ENCODE data around the gene CCT7. TPM values are rescaled to one million over a fixed set of nuclear protein-coding genes. Genes with fewer than 3 reads are reported as not detected.

Gene CCT7
- total and polyA plus RNA-seq, 2 experiments from 2014 or later, result 190 to 197 TPM

DNA sequence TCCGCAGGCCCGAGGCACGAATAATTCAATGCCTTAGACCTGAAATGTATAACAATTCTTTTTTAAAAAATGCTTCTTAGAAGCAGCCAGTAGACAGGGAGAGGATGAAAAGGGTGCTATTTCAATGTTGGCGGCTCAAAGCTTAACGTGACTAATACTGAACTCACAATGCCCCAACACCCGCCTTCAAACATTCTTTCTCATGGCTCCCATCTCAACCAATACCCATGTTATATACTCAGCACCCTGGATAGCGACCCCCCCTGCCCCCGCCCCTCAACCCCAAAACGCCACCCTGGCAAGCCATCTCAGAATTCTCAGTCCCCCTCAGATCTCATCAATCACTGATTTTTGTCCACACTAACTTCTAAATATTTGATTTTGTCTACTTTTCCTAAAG lies 45.7 kb downstream of the CCT7 start:
- Histone ChIP-seq H3K79me2 (no peaks in the 10 kb centered on the region), H3K36me3 (replicated peaks; ENCODE audit: insufficient read depth, low read depth) (no peaks in the 10 kb centered on the region), H3K4me3 (no peak overlapping the region), H3K27ac (no peak overlapping the region), H2AFZ (no peak overlapping the region), H3K9me2 (replicated peaks; ENCODE audit: insufficient read depth) (no peaks in the 10 kb centered on the region), H3K4me1 (ENCODE audit: insufficient read depth) (peaks cover 10% of the 10 kb centered on the region), H3K4me2 (no peak overlapping the region), H3K9me3 (ENCODE audit: low read depth) (no peaks in the 10 kb centered on the region), H3K27me3 (peaks cover under 1% of the 10 kb centered on the region), H4K20me1 (ENCODE audit: insufficient read depth, poor library complexity, severe bottlenecking) (no peaks in the 10 kb centered on the region)
- DNase-seq (ENCODE audit: low spot score), result no peak
- WGBS (ENCODE audit: low lambda C conversion rate, missing lambda C conversion rate), result 85% methylated on average over 9 of the region's 9 CpGs
- no peak for TF ChIP-seq EZH2 (IDR thresholded peaks at IDR 0.05; ENCODE audit: borderline replicate concordance)

GRCh38 chr2:73281244-73281643 lies 47.1 kb downstream of the CCT7 start:
- no peaks in the 10 kb centered on the region for H3K79me2 ChIP-seq
- H3K9me2 ChIP-seq (replicated peaks; ENCODE audit: insufficient read depth), result no peaks in the 10 kb centered on the region
- no peak overlapping the region for H3K4me3 ChIP-seq
- no peak overlapping the region for H3K4me2 ChIP-seq
- no peaks in the 10 kb centered on the region for H3K36me3 ChIP-seq (replicated peaks; ENCODE audit: insufficient read depth, low read depth)
- no peaks in the 10 kb centered on the region for H3K9me3 ChIP-seq (ENCODE audit: low read depth)
- no peaks in the 10 kb centered on the region for H4K20me1 ChIP-seq (ENCODE audit: insufficient read depth, poor library complexity, severe bottlenecking)
- peaks cover 10% of the 10 kb centered on the region for H3K4me1 ChIP-seq (ENCODE audit: insufficient read depth)
- TF ChIP-seq CTCF (IDR thresholded peaks at IDR 0.05; ENCODE audit: poor library complexity) (no peak), EZH2 (IDR thresholded peaks at IDR 0.05; ENCODE audit: borderline replicate concordance) (no peak), EZH2phosphoT487 (IDR thresholded peaks at IDR 0.05; ENCODE audit: low read depth, severe bottlenecking, unreplicated experiment) (no peak)
- H3K27ac ChIP-seq, result no peak overlapping the region
- DNase-seq (ENCODE audit: low spot score), result no peak
- no peak overlapping the region for H2AFZ ChIP-seq
- peaks cover 14% of the 10 kb centered on the region for H3K27me3 ChIP-seq

- WGBS (ENCODE audit: low lambda C conversion rate, missing lambda C conversion rate), result 65% methylated on average over 5 of the region's 5 CpGs
- Histone ChIP-seq H3K36me3 (replicated peaks; ENCODE audit: insufficient read depth, low read depth) (no peaks in the 10 kb centered on the region), H3K9me2 (replicated peaks; ENCODE audit: insufficient read depth) (no peaks in the 10 kb centered on the region), H2AFZ (no peak overlapping the region), H3K79me2 (no peaks in the 10 kb centered on the region), H3K9me3 (ENCODE audit: low read depth) (no peaks in the 10 kb centered on the region), H4K20me1 (ENCODE audit: insufficient read depth, poor library complexity, severe bottlenecking) (no peaks in the 10 kb centered on the region), H3K4me1 (ENCODE audit: insufficient read depth) (peaks cover 10% of the 10 kb centered on the region), H3K27ac (no peak overlapping the region), H3K27me3 (peaks cover 28% of the 10 kb centered on the region), H3K4me3 (no peak overlapping the region), H3K4me2 (peak overlapping the region; percentile 99)
- no peak for DNase-seq (ENCODE audit: low spot score)
- no peak for TF ChIP-seq EZH2phosphoT487 (IDR thresholded peaks at IDR 0.05; ENCODE audit: low read depth, severe bottlenecking, unreplicated experiment)
- TF ChIP-seq EZH2 (IDR thresholded peaks at IDR 0.05; ENCODE audit: borderline replicate concordance), result no peak
- no peak for TF ChIP-seq CTCF (IDR thresholded peaks at IDR 0.05; ENCODE audit: poor library complexity)
These were observed 48.9 kb downstream of the CCT7 start for GRCh38 chr2:73282924-73283544.

GRCh38 chr2:73283545-73284295 lies 49.6 kb downstream of the CCT7 start:
- peak overlapping the region; percentile 99 for H3K4me2 ChIP-seq
- H3K4me1 ChIP-seq (ENCODE audit: insufficient read depth), result peaks cover 10% of the 10 kb centered on the region
- peak overlapping the region; percentile 94 for H2AFZ ChIP-seq
- H3K79me2 ChIP-seq, result no peaks in the 10 kb centered on the region
- peak overlapping the region; percentile 67 for H3K4me3 ChIP-seq
- no peaks in the 10 kb centered on the region for H3K36me3 ChIP-seq (replicated peaks; ENCODE audit: insufficient read depth, low read depth)
- WGBS (ENCODE audit: low lambda C conversion rate, missing lambda C conversion rate), result 7% methylated on average over 41 of the region's 43 CpGs
- H3K27me3 ChIP-seq, result peaks cover 34% of the 10 kb centered on the region
- H3K9me2 ChIP-seq (replicated peaks; ENCODE audit: insufficient read depth), result no peaks in the 10 kb centered on the region
- H3K27ac ChIP-seq, result no peak overlapping the region
- no peak for TF ChIP-seq EZH2 (IDR thresholded peaks at IDR 0.05; ENCODE audit: borderline replicate concordance)
- no peak for DNase-seq (ENCODE audit: low spot score)
- H3K9me3 ChIP-seq (ENCODE audit: low read depth), result no peaks in the 10 kb centered on the region
- H4K20me1 ChIP-seq (ENCODE audit: insufficient read depth, poor library complexity, severe bottlenecking), result no peaks in the 10 kb centered on the region

All from hepatocyte (in vitro differentiated cells).